ENCODE data around the gene ADGRF3.

DNA sequence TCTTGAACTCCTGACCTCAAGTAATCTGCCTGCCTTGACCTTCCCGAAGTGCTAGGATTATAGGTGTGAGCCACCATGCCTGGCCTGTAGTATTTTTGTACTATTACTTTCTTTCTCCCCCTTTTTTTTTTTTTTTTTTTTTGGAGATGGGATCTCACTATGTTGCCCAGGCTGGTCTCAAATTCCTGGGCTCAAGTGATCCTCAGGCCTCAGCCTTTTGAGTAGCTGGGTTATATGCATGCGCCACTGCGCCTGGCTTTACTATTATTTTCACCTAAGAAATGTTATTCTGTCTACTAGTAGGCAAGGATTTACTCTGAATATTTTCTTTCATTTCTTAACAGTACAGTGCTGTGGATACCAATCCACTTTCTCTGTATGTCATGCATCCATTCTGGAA is 17.4 kb upstream of the ADGRF3 start:
- TF ChIP-seq NFYB (IDR thresholded peaks at IDR 0.05; ENCODE audit: extremely low read depth, insufficient read length) (no peak), NR3C1 (CRISPR knock-in tag; IDR thresholded peaks at IDR 0.05) (no peak), ADNP (tag; IDR thresholded peaks at IDR 0.05) (no peak), SMC3 (conservative IDR thresholded peaks at IDR 0.05; ENCODE audit: insufficient read depth, low read depth, low read length) (no peak), NONO (IDR thresholded peaks at IDR 0.05; ENCODE audit: low read depth in 2 of 2, low read length in 1 of 2) (no peak), ETS2 (tag; IDR thresholded peaks at IDR 0.05; ENCODE audit: borderline replicate concordance, poor library complexity, severe bottlenecking) (no peak), MXI1 (IDR thresholded peaks at IDR 0.05; ENCODE audit: low read depth, low read length) (no peak), ZBTB8A (IDR thresholded peaks at IDR 0.05; ENCODE audit: partially characterized antibody) (no peak), SIN3A (IDR thresholded peaks at IDR 0.05; ENCODE audit: borderline replicate concordance in 2 of 2, control insufficient read depth in 1 of 2, low read depth in 2 of 2, low read length in 2 of 2) (no peak), YY1 (IDR thresholded peaks at IDR 0.05; ENCODE audit: borderline replicate concordance in 1 of 3, control insufficient read depth in 1 of 3, extremely low read depth in 1 of 3, insufficient read depth in 3 of 3, insufficient read length in 1 of 3, insufficient replicate concordance in 2 of 3, low read depth in 1 of 3, low read length in 2 of 3) (no peak)
- TF ChIP-seq, protein P1, sequence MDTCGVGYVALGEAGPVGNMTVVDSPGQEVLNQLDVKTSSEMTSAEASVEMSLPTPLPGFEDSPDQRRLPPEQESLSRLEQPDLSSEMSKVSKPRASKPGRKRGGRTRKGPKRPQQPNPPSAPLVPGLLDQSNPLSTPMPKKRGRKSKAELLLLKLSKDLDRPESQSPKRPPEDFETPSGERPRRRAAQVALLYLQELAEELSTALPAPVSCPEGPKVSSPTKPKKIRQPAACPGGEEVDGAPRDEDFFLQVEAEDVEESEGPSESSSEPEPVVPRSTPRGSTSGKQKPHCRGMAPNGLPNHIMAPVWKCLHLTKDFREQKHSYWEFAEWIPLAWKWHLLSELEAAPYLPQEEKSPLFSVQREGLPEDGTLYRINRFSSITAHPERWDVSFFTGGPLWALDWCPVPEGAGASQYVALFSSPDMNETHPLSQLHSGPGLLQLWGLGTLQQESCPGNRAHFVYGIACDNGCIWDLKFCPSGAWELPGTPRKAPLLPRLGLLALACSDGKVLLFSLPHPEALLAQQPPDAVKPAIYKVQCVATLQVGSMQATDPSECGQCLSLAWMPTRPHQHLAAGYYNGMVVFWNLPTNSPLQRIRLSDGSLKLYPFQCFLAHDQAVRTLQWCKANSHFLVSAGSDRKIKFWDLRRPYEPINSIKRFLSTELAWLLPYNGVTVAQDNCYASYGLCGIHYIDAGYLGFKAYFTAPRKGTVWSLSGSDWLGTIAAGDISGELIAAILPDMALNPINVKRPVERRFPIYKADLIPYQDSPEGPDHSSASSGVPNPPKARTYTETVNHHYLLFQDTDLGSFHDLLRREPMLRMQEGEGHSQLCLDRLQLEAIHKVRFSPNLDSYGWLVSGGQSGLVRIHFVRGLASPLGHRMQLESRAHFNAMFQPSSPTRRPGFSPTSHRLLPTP (IDR thresholded peaks at IDR 0.05; ENCODE audit: borderline replicate concordance, extremely low read depth, insufficient read length) = no peak
- TF ChIP-seq, protein P2, sequence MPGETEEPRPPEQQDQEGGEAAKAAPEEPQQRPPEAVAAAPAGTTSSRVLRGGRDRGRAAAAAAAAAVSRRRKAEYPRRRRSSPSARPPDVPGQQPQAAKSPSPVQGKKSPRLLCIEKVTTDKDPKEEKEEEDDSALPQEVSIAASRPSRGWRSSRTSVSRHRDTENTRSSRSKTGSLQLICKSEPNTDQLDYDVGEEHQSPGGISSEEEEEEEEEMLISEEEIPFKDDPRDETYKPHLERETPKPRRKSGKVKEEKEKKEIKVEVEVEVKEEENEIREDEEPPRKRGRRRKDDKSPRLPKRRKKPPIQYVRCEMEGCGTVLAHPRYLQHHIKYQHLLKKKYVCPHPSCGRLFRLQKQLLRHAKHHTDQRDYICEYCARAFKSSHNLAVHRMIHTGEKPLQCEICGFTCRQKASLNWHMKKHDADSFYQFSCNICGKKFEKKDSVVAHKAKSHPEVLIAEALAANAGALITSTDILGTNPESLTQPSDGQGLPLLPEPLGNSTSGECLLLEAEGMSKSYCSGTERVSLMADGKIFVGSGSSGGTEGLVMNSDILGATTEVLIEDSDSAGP (CRISPR knock-in tag; IDR thresholded peaks at IDR 0.05) = no peak
- TF ChIP-seq, protein P3, sequence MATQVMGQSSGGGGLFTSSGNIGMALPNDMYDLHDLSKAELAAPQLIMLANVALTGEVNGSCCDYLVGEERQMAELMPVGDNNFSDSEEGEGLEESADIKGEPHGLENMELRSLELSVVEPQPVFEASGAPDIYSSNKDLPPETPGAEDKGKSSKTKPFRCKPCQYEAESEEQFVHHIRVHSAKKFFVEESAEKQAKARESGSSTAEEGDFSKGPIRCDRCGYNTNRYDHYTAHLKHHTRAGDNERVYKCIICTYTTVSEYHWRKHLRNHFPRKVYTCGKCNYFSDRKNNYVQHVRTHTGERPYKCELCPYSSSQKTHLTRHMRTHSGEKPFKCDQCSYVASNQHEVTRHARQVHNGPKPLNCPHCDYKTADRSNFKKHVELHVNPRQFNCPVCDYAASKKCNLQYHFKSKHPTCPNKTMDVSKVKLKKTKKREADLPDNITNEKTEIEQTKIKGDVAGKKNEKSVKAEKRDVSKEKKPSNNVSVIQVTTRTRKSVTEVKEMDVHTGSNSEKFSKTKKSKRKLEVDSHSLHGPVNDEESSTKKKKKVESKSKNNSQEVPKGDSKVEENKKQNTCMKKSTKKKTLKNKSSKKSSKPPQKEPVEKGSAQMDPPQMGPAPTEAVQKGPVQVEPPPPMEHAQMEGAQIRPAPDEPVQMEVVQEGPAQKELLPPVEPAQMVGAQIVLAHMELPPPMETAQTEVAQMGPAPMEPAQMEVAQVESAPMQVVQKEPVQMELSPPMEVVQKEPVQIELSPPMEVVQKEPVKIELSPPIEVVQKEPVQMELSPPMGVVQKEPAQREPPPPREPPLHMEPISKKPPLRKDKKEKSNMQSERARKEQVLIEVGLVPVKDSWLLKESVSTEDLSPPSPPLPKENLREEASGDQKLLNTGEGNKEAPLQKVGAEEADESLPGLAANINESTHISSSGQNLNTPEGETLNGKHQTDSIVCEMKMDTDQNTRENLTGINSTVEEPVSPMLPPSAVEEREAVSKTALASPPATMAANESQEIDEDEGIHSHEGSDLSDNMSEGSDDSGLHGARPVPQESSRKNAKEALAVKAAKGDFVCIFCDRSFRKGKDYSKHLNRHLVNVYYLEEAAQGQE (IDR thresholded peaks at IDR 0.05; ENCODE audit: borderline replicate concordance) = no peak
- TF ChIP-seq, protein P3 (CRISPR knock-in tag; IDR thresholded peaks at IDR 0.05; ENCODE audit: low read depth) = no peak
